Natural killer cell (primary cell): ENCODE results near the gene FAN1. TPM values are rescaled to one million over a fixed set of nuclear protein-coding genes. Genes with fewer than 3 reads are reported as not detected.

Source experiments
- ATAC-seq, 3 donors: fragments of 150-1000 bp in 2 of 3; fragments of 200-7000 bp in 1 of 3; cut with Tn5 transposase; 1 replicate in 1 of 3; 2 replicates in 2 of 3; pipeline ENCODE4 v1.10.0; 2021; ENCODE audit warnings: mild to moderate bottlenecking in 2 of 3, moderate library complexity in 2 of 3
- DNase-seq, 2 donors: peaks; one replicate each; pipeline versions ENCODE4 v3.0.0 to v3.0.0-alpha.2; 2013 to 2021; ENCODE audit warnings: mixed read lengths in 1 of 2
- H3K27ac ChIP-seq: one replicate; pipeline ENCODE4 v1.5.1; 2013; ENCODE audit warnings: mild to moderate bottlenecking, low read length
- H3K27me3 ChIP-seq: one replicate; pipeline ENCODE4 v1.6.1; 2013; ENCODE audit warnings: low read length; ENCODE audit not compliant: control insufficient read depth, insufficient read depth
- H3K36me3 ChIP-seq: one replicate; pipeline ENCODE4 v1.6.1; 2013; ENCODE audit warnings: low read length; ENCODE audit not compliant: control insufficient read depth, insufficient read depth
- H3K4me1 ChIP-seq: one replicate; pipeline ENCODE4 v1.6.1; 2013; ENCODE audit warnings: low read length; ENCODE audit not compliant: control insufficient read depth, insufficient read depth
- H3K4me3 ChIP-seq: one replicate; pipeline ENCODE4 v1.5.1; 2013; ENCODE audit warnings: low read length
- H3K9me3 ChIP-seq: one replicate; pipeline ENCODE4 v1.6.1; 2013; ENCODE audit warnings: low read length; ENCODE audit not compliant: control insufficient read depth, insufficient read depth
- H3K27ac Mint-ChIP-seq, 2 donors: one replicate each; pipeline ENCODE4 v1.8.0; 2022; ENCODE audit warnings: mild to moderate bottlenecking in 2 of 2, mixed read lengths in 2 of 2, moderate library complexity in 1 of 2
- H3K27me3 Mint-ChIP-seq, 2 donors: one replicate each; pipeline ENCODE4 v1.8.0; 2022; ENCODE audit warnings: low read depth in 2 of 2, mixed read lengths in 2 of 2
- H3K36me3 Mint-ChIP-seq: one replicate; pipeline ENCODE4 v1.8.0; 2022; ENCODE audit warnings: mixed read lengths
- H3K4me1 Mint-ChIP-seq, 2 donors: one replicate each; pipeline ENCODE4 v1.8.0; 2022; ENCODE audit warnings: mixed read lengths in 2 of 2
- H3K4me3 Mint-ChIP-seq: one replicate; pipeline ENCODE4 v1.8.0; 2022; ENCODE audit warnings: mild to moderate bottlenecking, moderate library complexity, mixed read lengths
- H3K9me3 Mint-ChIP-seq, 2 donors: one replicate each; pipeline ENCODE4 v1.8.0; 2022; ENCODE audit warnings: mixed read lengths in 2 of 2
- CTCF ChIP-seq: fragments of 200-600 bp; IDR thresholded peaks from one replicate; pipeline ENCODE4 v1.8.0; 2022; ENCODE audit warnings: antibody characterized with exemption
- WGBS: methylation state at CpG from one replicate; pipeline ENCODE4 v1.1.7; 2013; ENCODE audit warnings: missing lambda C conversion rate; ENCODE audit not compliant: insufficient coverage; 5-methylcytosine and 5-hydroxymethylcytosine counted together
- intact Hi-C: fragments of 100-400 bp; cut with micrococcal nuclease; formaldehyde crosslinking; loops from one replicate; pipeline ENCODE4 v1.14.2; 2022
- total RNA-seq, 4 donors: library from RNA; stranded (reverse); fragments of 120-200 nt in 1 of 4; gene quantifications; one replicate each; pipeline versions ENCODE4 v1.2.3 to v1.2.4, GENCODE V29; 2013 to 2022

FAN1 gene
- total RNA-seq, 3 donors from 2014 or later (not counting 1 experiment from before 2014, with no cell fraction given) = 9.1 to 18.8 (median 15.3) TPM

GRCh38 chr15:30917013-30917412 lies 13.3 kb downstream of the FAN1 start:
- WGBS = 81% methylated on average over 6 of the region's 6 CpGs
- H3K9me3 Mint-ChIP-seq = no peaks in the 10 kb centered on the region
- TF ChIP-seq CTCF = no peak
- Histone ChIP-seq H3K27me3 (no peaks in the 10 kb centered on the region), H3K27ac (no peak overlapping the region), H3K4me1 (no peaks in the 10 kb centered on the region), H3K36me3 (peaks cover 49% of the 10 kb centered on the region), H3K9me3 (no peaks in the 10 kb centered on the region), H3K4me3 (no peak overlapping the region)
- H3K4me1 Mint-ChIP-seq = peaks cover 8% of the 10 kb centered on the region in 2 donors
- H3K4me3 Mint-ChIP-seq = no peak overlapping the region
- H3K27me3 Mint-ChIP-seq = no peaks in the 10 kb centered on the region
- no peak overlapping the region for H3K27ac Mint-ChIP-seq
- ATAC-seq (no peak), DNase-seq (no peak)
- intact Hi-C loops = no loop called here
- H3K36me3 Mint-ChIP-seq = no peaks in the 10 kb centered on the region

GRCh38 chr15:30917675-30918074 lies 14.0 kb downstream of the FAN1 start:
- no peak overlapping the region for H3K27ac Mint-ChIP-seq

GRCh38 chr15:30918366-30918765 lies 14.7 kb downstream of the FAN1 start:
- H3K27ac Mint-ChIP-seq = no peak overlapping the region
- TF ChIP-seq CTCF = no peak
- no peaks in the 10 kb centered on the region for H3K27me3 ChIP-seq
- H3K4me3 Mint-ChIP-seq = no peak overlapping the region
- H3K27me3 Mint-ChIP-seq = no peaks in the 10 kb centered on the region
- 96% methylated on average over 5 of the region's 5 CpGs for WGBS
- H3K4me1 Mint-ChIP-seq = peaks cover 8% of the 10 kb centered on the region in 2 donors
- no peaks in the 10 kb centered on the region for H3K9me3 Mint-ChIP-seq
- H3K4me1 ChIP-seq = no peaks in the 10 kb centered on the region
- ATAC-seq = no peak
- no peak overlapping the region for H3K27ac ChIP-seq
- H3K36me3 Mint-ChIP-seq = peaks cover under 1% of the 10 kb centered on the region
- no peak for DNase-seq
- H3K9me3 ChIP-seq = no peaks in the 10 kb centered on the region
- H3K4me3 ChIP-seq = no peak overlapping the region
- intact Hi-C loops = no loop called here
- peaks cover 58% of the 10 kb centered on the region for H3K36me3 ChIP-seq

More at GRCh38 chr15:30917675-30918074, 14.0 kb downstream of the FAN1 start:
- 100% methylated on average over 1 of the region's 1 CpG for WGBS
- no peaks in the 10 kb centered on the region for H3K36me3 Mint-ChIP-seq
- intact Hi-C loops = no loop called here
- DNase-seq = no peak
- no peak for ATAC-seq
- Histone ChIP-seq H3K4me1 (no peaks in the 10 kb centered on the region), H3K27ac (no peak overlapping the region), H3K9me3 (no peaks in the 10 kb centered on the region), H3K36me3 (peaks cover 53% of the 10 kb centered on the region), H3K4me3 (no peak overlapping the region), H3K27me3 (no peaks in the 10 kb centered on the region)
- H3K27me3 Mint-ChIP-seq = no peaks in the 10 kb centered on the region
- no peaks in the 10 kb centered on the region for H3K9me3 Mint-ChIP-seq
- no peak for TF ChIP-seq CTCF
- H3K4me3 Mint-ChIP-seq = no peak overlapping the region
- peaks cover 8% of the 10 kb centered on the region in 2 donors for H3K4me1 Mint-ChIP-seq

- H3K36me3 ChIP-seq = peaks cover 60% of the 10 kb centered on the region
- Mint-ChIP-seq H3K27ac (no peak overlapping the region), H3K36me3 (peaks cover 9% of the 10 kb centered on the region), H3K4me1 (peaks cover 8% of the 10 kb centered on the region in 2 donors), H3K27me3 (no peaks in the 10 kb centered on the region), H3K4me3 (no peak overlapping the region), H3K9me3 (no peaks in the 10 kb centered on the region)
- 95% methylated on average over 3 of the region's 5 CpGs for WGBS
- no peak overlapping the region for H3K27ac ChIP-seq
- intact Hi-C loops = no loop called here
- H3K4me3 ChIP-seq = no peak overlapping the region
- no peak for TF ChIP-seq CTCF
- no peak for ATAC-seq
- no peaks in the 10 kb centered on the region for H3K9me3 ChIP-seq
- no peaks in the 10 kb centered on the region for H3K27me3 ChIP-seq
- H3K4me1 ChIP-seq = no peaks in the 10 kb centered on the region
- DNase-seq = no peak
Observed at GRCh38 chr15:30919877-30920550, 16.3 kb downstream of the FAN1 start.
